Measurements from ENCODE around the gene MIPOL1. TPM values are rescaled to one million over a fixed set of nuclear protein-coding genes. Genes with fewer than 3 reads are reported as not detected.

MIPOL1 gene
- total and polyA plus RNA-seq, 2 of the 13 experiments (the other 11 are each of a cell fraction or from before 2014, with no cell fraction given): 8.6 to 34.2 TPM

- TF ChIP-seq ZNF512 (CRISPR knock-in tag; IDR thresholded peaks at IDR 0.05) (no peak; the same call in 1 of the 2 replicates), ZNF761 (CRISPR knock-in tag; conservative IDR thresholded peaks at IDR 0.05) (0 out of 2 replicates have a peak, but pooled peaks have one; percentile 9), CHD4 (IDR thresholded peaks at IDR 0.05; ENCODE audit: borderline replicate concordance, low read length) (0 out of 2 replicates have a peak, but pooled peaks have one; percentile 12), TBX2 (CRISPR knock-in tag; IDR thresholded peaks at IDR 0.05; ENCODE audit: borderline replicate concordance) (peak; percentile 79), PBX2 (CRISPR knock-in tag; IDR thresholded peaks at IDR 0.05) (peak; percentile 37), ONECUT2 (CRISPR knock-in tag; IDR thresholded peaks at IDR 0.05) (no peak), ETS1 (CRISPR knock-in tag; IDR thresholded peaks at IDR 0.05) (0 out of 2 replicates have a peak, but pooled peaks have one; percentile 2), ZNF3 (CRISPR knock-in tag; IDR thresholded peaks at IDR 0.05) (peak; percentile 44; the same call in 1 of the 2 replicates), ATF6 (CRISPR knock-in tag; conservative IDR thresholded peaks at IDR 0.05) (no peak; the same call in 1 of the 2 replicates), ZIK1 (CRISPR knock-in tag; IDR thresholded peaks at IDR 0.05; ENCODE audit: borderline replicate concordance, low read depth) (peak; percentile 80; the same call in 1 of the 2 replicates), ZNF260 (CRISPR knock-in tag; IDR thresholded peaks at IDR 0.05; ENCODE audit: borderline replicate concordance, low read depth) (no peak), ZUFSP (CRISPR knock-in tag; IDR thresholded peaks at IDR 0.05; ENCODE audit: borderline replicate concordance) (0 out of 2 replicates have a peak, but pooled peaks have one; percentile 91), ZNF674 (CRISPR knock-in tag; IDR thresholded peaks at IDR 0.05; ENCODE audit: low read depth) (0 out of 2 replicates have a peak, but pooled peaks have one; percentile 79), ATF2 (CRISPR knock-in tag; IDR thresholded peaks at IDR 0.05) (peak; percentile 53; the same call in 1 of the 2 replicates), CCDC6 (CRISPR knock-in tag; IDR thresholded peaks at IDR 0.05) (peak; percentile 68), GATAD1 (CRISPR knock-in tag; IDR thresholded peaks at IDR 0.05) (no peak; the same call in 1 of the 2 replicates), TSC22D2 (CRISPR knock-in tag; IDR thresholded peaks at IDR 0.05; ENCODE audit: borderline replicate concordance) (0 out of 2 replicates have a peak, but pooled peaks have one; percentile 47), KDM5A (IDR thresholded peaks at IDR 0.05; ENCODE audit: borderline replicate concordance, low read length) (peak; percentile 78)
These were observed 390.3 kb downstream of the MIPOL1 start (continued) for GRCh38 chr14:37587881-37588666.
